Measurements from ENCODE around the gene RABGAP1.

Gene RABGAP1

GRCh38 chr9:123087359-123087888, 146.6 kb downstream of the RABGAP1 start:
- DNase-seq = no peak

DNA sequence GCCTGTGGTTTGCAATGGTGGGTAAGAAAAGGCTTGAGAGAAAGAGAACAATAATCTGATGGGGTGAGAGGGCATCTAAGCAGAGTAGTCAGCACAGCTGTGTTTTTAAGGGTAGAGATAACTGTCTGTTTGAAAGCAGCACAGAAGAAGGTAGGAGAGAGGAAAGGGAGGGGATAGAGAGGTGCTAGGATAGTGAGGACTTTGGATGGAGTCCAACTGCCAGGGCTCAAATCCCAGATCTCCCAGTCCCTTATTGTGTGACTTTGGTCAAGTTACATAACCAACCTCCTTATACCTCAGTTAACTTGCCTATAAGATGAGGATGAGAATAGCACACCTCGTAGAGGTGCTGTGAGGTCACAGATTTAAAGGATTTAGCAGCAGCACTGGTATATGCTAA, 148.2 kb downstream of the RABGAP1 start:
- no peak for DNase-seq

- DNase-seq = no peak
Observed at GRCh38 chr9:123089790-123090189, 149.0 kb downstream of the RABGAP1 start.

- DNase-seq = no peak
Observed at GRCh38 chr9:123090198-123090896, 149.5 kb downstream of the RABGAP1 start.

GRCh38 chr9:123090956-123091355, 150.1 kb downstream of the RABGAP1 start:
- no peak for DNase-seq

GRCh38 chr9:123091459-123091858, 150.6 kb downstream of the RABGAP1 start:
- DNase-seq = no peak

GRCh38 chr9:123093141-123093540, 152.3 kb downstream of the RABGAP1 start:
- DNase-seq = no peak

DNA sequence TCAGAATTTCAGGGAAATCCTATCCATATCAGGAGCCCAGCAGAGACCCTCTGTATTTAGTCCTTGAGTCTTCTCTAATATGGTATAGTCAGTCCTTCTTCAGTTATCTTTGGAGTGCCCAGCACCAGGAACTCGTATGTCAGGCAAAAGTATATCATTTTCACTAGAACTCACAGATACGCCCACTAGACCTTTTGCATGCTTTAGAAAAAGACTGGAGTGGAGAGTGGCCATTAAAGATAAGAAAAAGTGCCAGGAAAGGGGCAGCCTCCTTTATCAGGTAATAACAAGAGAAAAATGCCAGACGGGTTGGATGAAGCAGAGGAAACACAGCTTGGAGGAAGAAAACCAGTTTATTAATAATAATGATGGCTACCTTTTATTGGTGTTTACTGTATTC, 156.2 kb downstream of the RABGAP1 start:
- no peak for DNase-seq

DNA sequence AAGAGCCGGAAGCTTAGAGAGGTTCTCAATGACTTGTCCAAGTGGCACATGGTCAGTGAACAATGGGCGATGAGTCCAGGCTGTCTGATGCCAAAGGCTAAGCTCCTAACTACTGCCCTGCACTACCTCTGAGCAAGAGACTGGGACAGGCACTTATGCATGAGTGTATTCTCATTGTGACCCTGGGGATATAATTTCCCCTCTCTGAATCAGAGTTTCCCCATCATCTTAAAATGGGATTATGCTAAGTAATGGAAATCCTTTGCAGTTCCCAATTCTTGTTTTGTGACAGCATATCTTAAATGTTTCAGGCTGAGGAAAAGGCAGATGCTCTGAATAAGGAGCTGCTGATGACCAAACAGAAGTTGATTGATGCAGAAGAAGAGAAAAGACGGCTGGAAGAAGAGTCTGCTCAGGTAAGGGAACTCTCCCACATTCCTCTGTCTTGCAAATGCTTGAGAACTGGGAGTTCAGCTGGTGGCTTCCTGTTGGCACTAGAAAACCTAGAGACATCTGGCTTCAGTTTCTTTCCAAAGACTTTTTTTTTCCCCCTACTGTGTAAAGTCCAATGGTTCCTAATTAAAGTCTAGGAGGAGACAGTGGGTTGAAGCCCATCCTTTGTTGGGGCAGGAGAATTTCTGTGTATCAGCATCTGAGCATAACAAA, 156.7 kb downstream of the RABGAP1 start:
- DNase-seq = no peak

- no peak for DNase-seq
Observed at GRCh38 chr9:123098096-123098459, 157.3 kb downstream of the RABGAP1 start.

- DNase-seq = no peak
Observed at GRCh38 chr9:123099042-123099441, 158.2 kb downstream of the RABGAP1 start.

DNA sequence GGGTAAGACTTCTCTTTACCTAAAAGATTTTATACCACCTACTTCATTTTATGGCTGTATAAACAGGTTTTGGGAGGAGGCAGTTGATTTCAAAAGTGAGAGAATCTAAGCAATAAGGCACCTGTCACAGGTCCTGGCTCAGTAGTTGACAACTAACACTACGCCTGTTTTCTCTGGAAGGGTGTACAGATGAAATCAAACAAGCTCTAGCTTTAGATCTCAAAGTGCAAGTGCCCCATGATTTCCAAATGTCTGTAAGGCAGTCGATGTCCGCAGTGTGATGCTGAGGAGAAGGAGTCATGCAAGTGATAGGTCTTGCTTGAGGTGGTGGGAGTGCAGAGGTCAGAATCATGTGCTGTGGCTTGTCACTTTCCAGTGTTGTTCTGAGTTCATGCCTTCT, 158.7 kb downstream of the RABGAP1 start:
- DNase-seq = no peak

DNA sequence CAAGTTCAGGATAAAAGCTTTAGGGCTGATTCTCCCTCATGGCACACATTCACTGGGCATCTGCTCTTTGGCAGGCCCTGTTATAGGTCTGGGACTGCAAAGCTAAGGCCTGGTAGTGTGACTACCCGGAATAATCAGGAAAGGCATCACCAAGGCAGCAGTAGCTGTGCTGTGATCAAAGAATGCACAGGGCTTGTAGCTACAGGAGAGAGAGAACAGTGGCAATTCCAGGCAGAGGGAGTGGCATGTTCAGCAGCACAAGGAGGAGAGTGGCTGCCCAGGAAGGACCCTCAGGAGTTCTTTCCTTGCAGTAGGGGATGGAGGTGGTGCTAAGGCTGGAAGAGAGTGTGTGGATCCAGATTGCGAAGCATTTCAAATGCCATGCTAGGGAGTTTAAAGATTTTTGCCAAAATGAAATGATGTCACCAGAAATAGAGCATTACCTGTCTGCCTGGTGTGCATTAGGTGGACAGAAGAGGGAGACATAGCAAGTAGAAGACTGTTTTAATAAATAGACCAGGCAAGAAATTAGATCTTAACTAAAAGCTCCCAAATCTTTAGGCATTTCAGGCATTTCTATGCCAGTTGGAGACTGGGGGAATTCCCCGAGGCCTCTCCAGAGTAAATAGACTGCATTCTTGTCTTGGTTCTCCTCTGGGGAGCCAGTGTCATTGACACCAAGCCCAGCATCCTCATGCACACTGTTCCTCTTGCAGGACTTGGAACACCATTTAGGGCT, 161.7 kb downstream of the RABGAP1 start:
- DNase-seq = no peak

DNA sequence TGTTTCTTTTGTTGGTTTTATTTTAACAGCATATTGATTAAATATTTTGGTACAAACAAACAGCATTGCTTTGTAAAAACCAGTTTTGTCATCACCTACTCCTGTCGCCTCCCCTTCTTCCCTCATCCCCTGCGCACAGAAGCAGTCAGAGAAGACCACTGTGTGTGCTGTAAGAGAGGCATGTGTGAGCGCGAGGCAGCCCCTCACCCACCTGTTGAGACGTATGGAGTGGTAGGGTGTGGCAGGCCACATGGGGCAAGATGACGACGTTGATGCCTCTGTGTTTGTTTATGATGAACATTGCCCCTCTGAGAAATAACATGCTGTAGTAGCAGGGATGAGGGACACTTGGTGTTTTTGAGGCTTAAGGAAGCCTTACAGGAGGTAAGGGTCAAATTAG, 164.0 kb downstream of the RABGAP1 start:
- no peak for DNase-seq

DNA sequence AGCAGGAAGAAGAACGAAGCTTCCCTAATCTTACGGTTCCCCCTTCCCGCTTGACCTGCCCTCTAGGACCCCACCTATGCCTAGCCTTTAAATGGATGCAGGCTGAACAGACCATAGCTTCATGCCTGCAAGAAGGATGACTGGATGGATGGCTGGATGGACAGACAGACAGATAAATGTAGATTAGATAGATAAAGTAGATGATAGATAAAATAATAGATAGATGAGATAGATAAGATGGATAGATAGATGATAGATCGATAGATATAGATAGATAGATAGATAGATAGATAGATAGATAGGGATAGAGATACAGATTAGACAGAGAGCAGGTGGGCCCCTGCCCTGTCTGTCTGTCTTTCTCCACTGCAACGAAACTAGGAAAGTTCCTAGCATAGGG, 164.7 kb downstream of the RABGAP1 start:
- DNase-seq = no peak

DNA sequence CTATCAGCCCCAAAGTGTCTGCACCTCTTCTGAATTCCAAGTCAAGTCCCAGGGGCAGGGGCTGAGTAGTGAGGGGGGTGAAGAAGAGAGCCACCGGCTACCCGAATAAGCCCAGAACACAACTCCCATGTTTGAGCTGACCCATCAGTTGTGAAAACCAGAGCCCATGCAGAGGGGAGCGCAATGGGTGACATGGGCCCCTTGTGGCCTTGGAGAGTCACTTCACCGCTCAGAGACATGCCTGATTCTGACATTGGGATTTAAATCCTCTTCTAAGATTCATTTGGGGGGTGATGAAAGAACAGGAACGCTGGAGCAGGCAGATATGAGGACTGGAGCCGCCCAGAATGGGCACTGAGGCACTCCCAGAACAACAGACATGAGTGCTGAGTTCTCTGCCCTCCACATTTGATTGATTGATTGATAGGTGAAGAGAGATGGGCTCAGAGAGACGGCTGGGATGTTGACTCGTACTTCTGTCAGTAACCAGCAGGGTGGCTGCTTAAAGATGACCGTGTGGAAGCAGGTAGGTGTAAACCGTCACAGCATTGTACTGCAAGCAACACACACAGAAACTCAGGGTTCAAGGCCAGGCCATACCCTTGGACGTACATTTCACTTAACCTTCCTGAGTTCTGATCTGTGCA, 166.9 kb downstream of the RABGAP1 start:
- DNase-seq = no peak

- no peak for DNase-seq
Observed at GRCh38 chr9:123108976-123109375, 168.2 kb downstream of the RABGAP1 start.

DNA sequence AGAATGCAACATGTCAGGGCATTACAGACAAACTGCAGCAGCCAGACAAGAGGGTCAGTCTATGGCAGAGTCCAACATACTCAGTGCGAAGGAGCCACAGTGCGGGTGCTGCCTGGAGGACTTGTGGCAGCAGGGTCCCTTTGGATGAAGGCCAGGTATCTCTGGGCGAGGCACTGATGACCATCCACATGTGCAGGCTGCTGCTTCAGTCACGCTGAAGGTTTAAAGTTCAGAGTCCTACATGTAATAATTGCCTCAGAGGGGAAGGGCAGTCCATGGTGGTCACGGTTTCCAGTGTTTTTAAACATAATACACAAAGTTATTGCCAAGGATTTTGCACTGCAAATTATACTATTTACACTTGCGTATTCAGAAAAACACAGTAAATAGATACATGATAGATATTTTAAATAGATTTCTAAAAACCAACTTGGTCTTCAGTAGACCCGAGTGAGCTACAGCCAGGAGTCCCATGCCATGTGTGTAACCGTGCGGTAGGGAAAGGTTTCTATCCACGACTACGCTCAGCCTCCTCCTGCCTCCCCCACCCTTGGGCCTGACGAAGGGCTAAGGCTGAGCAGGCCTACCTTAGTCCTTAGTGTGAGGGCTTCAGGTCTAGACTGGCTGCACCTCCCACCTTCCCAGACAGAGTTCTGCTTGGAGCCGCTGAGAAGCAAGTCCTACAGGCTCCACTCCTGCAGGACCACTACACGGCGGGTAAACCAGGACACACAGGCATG, 168.9 kb downstream of the RABGAP1 start:
- no peak for DNase-seq

DNA sequence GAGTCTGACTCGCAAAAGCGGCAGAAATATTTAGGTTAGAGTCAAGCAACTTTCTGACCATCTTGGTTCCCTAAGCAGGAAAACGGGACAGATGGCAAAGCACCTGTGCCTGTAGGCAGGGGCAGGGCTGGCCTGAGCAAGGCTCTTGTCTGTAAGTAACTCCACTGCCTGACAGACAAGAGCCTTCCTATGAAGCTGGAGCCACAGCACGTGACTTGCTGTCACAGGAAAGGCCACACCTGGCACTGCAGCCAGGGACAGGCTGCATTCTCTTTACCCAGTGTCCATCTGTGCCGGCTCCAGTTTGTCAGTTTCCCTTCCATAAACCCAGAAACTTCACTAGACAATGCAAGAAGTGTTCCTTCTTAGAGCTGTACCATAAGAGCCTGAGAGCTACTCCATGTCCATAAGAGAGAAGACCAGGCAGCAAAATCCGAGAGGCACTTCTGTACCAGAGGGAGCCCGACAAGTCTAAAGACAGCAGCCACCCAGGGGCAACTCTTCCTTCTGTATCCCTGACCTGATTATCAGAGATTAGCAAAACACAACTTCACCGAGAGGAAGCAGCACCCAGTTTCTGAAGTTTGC, 170.7 kb downstream of the RABGAP1 start:
- no peak for DNase-seq

DNA sequence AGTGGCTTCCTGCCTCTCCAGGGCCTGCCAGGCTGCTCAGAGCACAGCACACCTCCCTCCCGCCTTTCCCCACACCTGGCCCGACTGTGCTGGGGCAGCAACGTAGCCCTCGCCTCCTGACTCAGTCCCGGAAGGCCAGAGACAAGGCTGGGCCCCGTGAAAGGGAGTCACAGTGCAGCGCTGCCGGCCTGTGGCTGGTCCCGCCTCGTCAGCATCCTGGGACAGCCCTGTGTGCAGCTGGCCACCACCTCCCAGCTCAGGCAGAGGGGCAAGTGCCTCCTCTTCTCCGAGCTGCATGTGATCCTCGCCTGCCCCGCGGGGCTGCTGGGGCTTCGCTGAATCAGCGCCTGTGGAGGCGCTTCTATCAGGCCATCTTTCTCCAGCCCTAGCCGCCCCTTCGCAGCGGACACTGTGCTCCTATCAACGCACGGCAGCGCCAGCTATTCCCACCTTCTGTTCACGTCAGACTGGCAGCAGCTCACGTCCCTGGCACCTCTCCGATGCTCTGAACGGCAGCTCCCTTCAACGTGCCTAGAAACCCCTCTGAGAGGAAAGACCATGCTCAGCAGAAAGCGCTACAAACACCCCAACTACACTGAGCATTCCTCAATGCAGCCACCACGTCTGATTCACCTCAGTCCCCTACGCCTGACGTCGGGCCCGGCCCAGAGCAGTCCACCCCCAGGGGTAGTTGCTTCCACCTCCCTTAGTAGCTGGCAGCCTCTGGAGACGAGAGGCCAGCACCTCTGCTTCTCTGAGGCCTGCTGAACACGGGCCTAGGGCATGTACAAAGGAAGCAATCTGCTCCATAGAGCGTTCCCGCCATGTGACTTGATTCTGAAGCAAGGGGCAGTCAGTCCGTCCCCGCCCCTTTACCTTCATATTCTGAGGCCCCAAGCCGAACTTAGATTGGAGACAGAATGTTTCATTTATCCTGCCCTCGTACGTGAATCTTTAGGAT, 171.5 kb downstream of the RABGAP1 start:
- DNase-seq = no peak

DNA sequence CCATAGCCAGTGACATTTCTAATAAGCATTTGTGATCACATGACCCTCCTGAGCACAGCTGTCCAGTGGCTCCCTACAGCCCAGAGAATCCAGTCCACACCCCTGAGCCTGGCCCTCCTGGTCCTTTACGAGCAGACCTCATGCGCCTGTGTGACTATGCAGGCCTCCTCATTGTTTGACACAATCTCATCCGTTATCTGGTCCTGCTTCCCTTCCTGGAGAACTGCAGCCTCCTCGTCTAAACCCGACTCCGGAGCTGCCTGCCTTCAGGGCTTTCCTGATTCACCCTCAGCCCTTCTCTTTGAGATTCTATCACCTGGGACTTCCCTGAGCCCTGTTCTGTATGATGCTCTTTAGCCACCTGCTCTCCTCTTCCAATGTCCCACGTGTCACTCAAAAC, 172.4 kb downstream of the RABGAP1 start:
- no peak for DNase-seq
